ENCODE data around the gene DOCK1.

The DOCK1 gene

DNA sequence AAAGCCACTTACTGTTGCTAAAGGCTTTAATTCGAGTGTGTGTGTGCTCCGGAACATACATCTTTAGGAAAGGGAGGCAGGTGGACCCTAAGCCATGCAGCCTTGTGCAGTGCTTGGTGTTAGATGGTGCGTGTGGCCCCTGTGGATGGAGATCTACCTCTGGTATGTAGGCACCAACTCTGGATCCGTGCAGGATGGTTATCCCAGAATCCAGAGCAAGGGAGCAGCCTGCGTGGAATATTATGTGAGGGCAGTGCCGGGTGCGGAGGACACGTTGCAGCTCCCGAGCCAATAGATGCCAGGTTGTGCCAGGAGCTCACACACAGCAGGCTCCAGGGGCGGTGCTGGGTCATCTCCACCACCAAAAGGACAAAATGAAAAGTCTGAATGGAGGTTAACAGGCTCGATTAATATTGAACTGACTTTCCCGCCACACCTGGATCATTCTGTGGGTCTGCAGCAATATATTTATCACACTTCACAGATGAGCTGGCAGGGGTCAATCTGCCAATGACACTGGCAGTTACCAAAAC, 500.9 kb downstream of the DOCK1 start:
- ATAC-seq (ENCODE audit: low read depth) (no peak), DNase-seq (ENCODE audit: low spot score) (no peak)
- Histone ChIP-seq H3K4me3 (ENCODE audit: severe bottlenecking) (no peak overlapping the region), H3K9me3 (ENCODE audit: severe bottlenecking) (no peaks in the 10 kb centered on the region), H3K36me3 (ENCODE audit: low read depth) (no peaks in the 10 kb centered on the region), H3K27me3 (ENCODE audit: insufficient read depth, poor library complexity, severe bottlenecking) (no peaks in the 10 kb centered on the region), H3K27ac (ENCODE audit: poor library complexity, severe bottlenecking) (no peak overlapping the region), H3K4me1 (ENCODE audit: insufficient read depth, poor library complexity, severe bottlenecking) (no peaks in the 10 kb centered on the region)
- TF ChIP-seq, protein P1, sequence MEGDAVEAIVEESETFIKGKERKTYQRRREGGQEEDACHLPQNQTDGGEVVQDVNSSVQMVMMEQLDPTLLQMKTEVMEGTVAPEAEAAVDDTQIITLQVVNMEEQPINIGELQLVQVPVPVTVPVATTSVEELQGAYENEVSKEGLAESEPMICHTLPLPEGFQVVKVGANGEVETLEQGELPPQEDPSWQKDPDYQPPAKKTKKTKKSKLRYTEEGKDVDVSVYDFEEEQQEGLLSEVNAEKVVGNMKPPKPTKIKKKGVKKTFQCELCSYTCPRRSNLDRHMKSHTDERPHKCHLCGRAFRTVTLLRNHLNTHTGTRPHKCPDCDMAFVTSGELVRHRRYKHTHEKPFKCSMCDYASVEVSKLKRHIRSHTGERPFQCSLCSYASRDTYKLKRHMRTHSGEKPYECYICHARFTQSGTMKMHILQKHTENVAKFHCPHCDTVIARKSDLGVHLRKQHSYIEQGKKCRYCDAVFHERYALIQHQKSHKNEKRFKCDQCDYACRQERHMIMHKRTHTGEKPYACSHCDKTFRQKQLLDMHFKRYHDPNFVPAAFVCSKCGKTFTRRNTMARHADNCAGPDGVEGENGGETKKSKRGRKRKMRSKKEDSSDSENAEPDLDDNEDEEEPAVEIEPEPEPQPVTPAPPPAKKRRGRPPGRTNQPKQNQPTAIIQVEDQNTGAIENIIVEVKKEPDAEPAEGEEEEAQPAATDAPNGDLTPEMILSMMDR (IDR thresholded peaks at IDR 0.05; ENCODE audit: poor library complexity, severe bottlenecking): no peak

DNA sequence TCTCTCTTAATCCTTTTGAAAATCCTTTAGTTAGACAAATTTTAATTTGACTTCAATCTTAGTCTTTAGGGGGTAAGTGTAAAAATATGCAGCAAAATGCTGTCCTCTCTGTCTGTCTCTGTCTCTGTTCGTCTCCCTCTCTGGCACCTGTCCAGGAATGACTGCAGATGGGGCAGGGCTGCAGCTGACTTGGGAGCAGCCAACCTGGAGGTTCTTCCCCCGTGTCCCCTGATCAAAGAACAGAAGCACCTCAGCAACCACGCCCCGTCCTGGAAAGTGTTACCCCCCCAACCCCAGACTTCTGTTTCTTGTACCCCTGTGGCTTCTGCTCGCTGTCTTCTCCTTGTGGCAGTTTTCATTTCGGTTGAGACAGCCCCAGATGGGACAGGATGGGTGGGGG, 502.3 kb downstream of the DOCK1 start:
- ATAC-seq (ENCODE audit: low read depth): no peak
- no peaks in the 10 kb centered on the region for H3K9me3 ChIP-seq (ENCODE audit: severe bottlenecking)
- H3K4me1 ChIP-seq (ENCODE audit: insufficient read depth, poor library complexity, severe bottlenecking): no peaks in the 10 kb centered on the region
- no peaks in the 10 kb centered on the region for H3K27me3 ChIP-seq (ENCODE audit: insufficient read depth, poor library complexity, severe bottlenecking)
- no peak overlapping the region for H3K27ac ChIP-seq (ENCODE audit: poor library complexity, severe bottlenecking)
- no peak for DNase-seq (ENCODE audit: low spot score)
- TF ChIP-seq, protein P1 (IDR thresholded peaks at IDR 0.05; ENCODE audit: poor library complexity, severe bottlenecking): no peak
- no peaks in the 10 kb centered on the region for H3K36me3 ChIP-seq (ENCODE audit: low read depth)
- H3K4me3 ChIP-seq (ENCODE audit: severe bottlenecking): no peak overlapping the region

DNA sequence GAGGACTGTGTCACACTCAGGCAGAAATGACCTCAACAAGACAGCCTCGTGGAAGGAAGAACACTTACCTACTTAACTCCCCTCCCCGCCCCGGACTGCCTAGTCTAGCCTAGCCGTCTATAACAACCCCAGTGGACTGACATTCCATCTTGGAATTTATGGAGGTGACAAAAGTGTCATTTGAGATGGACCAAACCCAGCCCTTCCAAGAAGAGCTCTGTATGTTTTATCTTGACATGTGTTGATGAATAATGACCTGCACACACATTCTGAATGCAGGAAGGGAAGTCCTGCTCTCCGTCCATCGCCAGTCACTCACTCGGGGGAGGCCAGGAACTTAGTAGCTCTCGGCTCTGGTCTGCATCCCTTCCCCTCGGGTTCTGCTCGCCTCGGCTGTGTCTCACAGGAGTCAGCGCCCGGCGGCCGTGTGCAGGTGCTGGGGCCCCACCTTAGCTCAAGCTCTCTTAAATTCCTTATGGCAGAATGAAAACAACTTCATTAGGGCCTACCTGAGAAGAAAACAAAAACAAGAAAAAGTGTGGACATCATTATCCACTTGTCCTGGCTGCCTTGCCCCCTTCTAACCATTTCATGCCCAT, 503.0 kb downstream of the DOCK1 start:
- H3K36me3 ChIP-seq (ENCODE audit: low read depth): no peaks in the 10 kb centered on the region
- H3K4me3 ChIP-seq (ENCODE audit: severe bottlenecking): no peak overlapping the region
- no peaks in the 10 kb centered on the region for H3K27me3 ChIP-seq (ENCODE audit: insufficient read depth, poor library complexity, severe bottlenecking)
- H3K27ac ChIP-seq (ENCODE audit: poor library complexity, severe bottlenecking): no peak overlapping the region
- no peak for ATAC-seq (ENCODE audit: low read depth)
- TF ChIP-seq, protein P1 (IDR thresholded peaks at IDR 0.05; ENCODE audit: poor library complexity, severe bottlenecking): no peak
- H3K4me1 ChIP-seq (ENCODE audit: insufficient read depth, poor library complexity, severe bottlenecking): no peaks in the 10 kb centered on the region
- H3K9me3 ChIP-seq (ENCODE audit: severe bottlenecking): no peaks in the 10 kb centered on the region
- no peak for DNase-seq (ENCODE audit: low spot score)

DNA sequence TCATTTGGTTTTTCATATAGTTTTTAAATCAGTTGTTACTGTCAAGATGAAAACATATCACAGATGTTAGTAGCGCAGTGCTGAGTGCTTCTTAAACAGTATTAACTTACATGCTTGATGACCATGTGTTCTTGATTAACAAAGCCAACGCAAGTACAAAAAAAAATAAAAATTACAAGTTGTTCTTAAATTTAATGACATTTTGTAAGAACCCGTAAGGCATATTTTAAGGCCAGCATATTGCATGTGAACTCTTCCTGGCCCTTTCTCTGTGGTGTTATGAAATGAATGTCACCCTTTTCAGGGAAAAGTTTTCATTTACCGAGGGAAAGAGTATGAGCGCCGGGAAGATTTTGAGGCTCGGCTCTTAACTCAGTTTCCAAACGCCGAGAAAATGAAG, 503.5 kb downstream of the DOCK1 start:
- TF ChIP-seq, protein P1 (IDR thresholded peaks at IDR 0.05; ENCODE audit: poor library complexity, severe bottlenecking): no peak
- H3K9me3 ChIP-seq (ENCODE audit: severe bottlenecking): no peaks in the 10 kb centered on the region
- H3K36me3 ChIP-seq (ENCODE audit: low read depth): no peaks in the 10 kb centered on the region
- no peak overlapping the region for H3K27ac ChIP-seq (ENCODE audit: poor library complexity, severe bottlenecking)
- no peak for DNase-seq (ENCODE audit: low spot score)
- no peak for ATAC-seq (ENCODE audit: low read depth)
- no peaks in the 10 kb centered on the region for H3K27me3 ChIP-seq (ENCODE audit: insufficient read depth, poor library complexity, severe bottlenecking)
- no peaks in the 10 kb centered on the region for H3K4me1 ChIP-seq (ENCODE audit: insufficient read depth, poor library complexity, severe bottlenecking)
- H3K4me3 ChIP-seq (ENCODE audit: severe bottlenecking): no peak overlapping the region

DNA sequence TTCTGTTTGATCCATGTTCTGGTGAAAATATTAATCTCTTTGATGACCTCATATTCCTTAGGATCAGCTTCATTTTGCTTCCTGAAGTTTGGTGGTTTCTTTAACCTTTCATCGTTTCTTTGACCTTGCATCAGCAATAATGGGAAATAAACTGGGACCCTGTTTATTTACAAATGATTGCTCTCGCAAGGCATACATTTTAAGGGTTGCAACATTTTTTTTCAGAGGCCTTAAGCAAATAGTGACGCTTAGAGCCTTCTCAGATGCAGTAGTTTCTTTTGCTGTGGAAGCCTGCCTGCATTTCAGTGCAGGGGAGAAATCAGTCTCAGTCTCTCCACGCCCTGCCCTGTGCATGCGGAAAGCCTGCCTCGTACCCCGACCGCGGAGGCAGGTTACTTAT, 504.8 kb downstream of the DOCK1 start:
- Histone ChIP-seq H3K4me1 (ENCODE audit: insufficient read depth, poor library complexity, severe bottlenecking) (no peaks in the 10 kb centered on the region), H3K9me3 (ENCODE audit: severe bottlenecking) (no peaks in the 10 kb centered on the region), H3K27me3 (ENCODE audit: insufficient read depth, poor library complexity, severe bottlenecking) (no peaks in the 10 kb centered on the region), H3K4me3 (ENCODE audit: severe bottlenecking) (no peak overlapping the region), H3K36me3 (ENCODE audit: low read depth) (no peaks in the 10 kb centered on the region), H3K27ac (ENCODE audit: poor library complexity, severe bottlenecking) (no peak overlapping the region)
- no peak for DNase-seq (ENCODE audit: low spot score)
- TF ChIP-seq, protein P1 (IDR thresholded peaks at IDR 0.05; ENCODE audit: poor library complexity, severe bottlenecking): no peak
- ATAC-seq (ENCODE audit: low read depth): no peak

Data from RWPE2 (cell line).